ENCODE results near the gene MMP14. TPM values are rescaled to one million over a fixed set of nuclear protein-coding genes. Genes with fewer than 3 reads are reported as not detected.

Gene MMP14
- total RNA-seq (100 to 1,000 TPM in 4 of 9 donors, 10 to 100 TPM in 5; 19.3 to 161 (median 91.8) TPM), polyA plus RNA-seq (10 to 100 TPM; 15.5 to 65.2 (median 17.0) TPM)
- long read RNA-seq, donor 1, partial matches to known transcripts: 0 of 2 reads
- long read RNA-seq, donor 1, other reads (novel, unspliced or antisense): 0 of 2 reads
- long read RNA-seq, donor 2: 0 reads
- long read RNA-seq, donor 3, partial matches to known transcripts: 0 of 1 reads
- long read RNA-seq, donor 3, other reads (novel, unspliced or antisense): 0 of 1 reads
- long read RNA-seq, donor 4: 0 reads
- long read RNA-seq, donor 5, transcript MMP14-201 (10 exons, 3,732 nt): major isoform, 18 of 31 reads
- long read RNA-seq, donor 5, partial matches to known transcripts: 9 of 31 reads
- long read RNA-seq, donor 5, other reads (novel, unspliced or antisense): 4 of 31 reads
- long read RNA-seq, donor 6: 0 reads
- long read RNA-seq, donor 7, partial matches to known transcripts: 0 of 2 reads
- long read RNA-seq, donor 7, other reads (novel, unspliced or antisense): 0 of 2 reads
- long read RNA-seq, donor 8, partial matches to known transcripts: 0 of 7 reads
- long read RNA-seq, donor 8, other reads (novel, unspliced or antisense): 0 of 7 reads
- long read RNA-seq, donor 9, transcript MMP14-202 (2 exons, 560 nt): major isoform, 6 of 9 reads
- long read RNA-seq, donor 9, partial matches to known transcripts: 0 of 9 reads
- long read RNA-seq, donor 9, other reads (novel, unspliced or antisense): 0 of 9 reads
- long read RNA-seq, donor 10, partial matches to known transcripts: 0 of 2 reads
- long read RNA-seq, donor 10, other reads (novel, unspliced or antisense): 0 of 2 reads

DNA sequence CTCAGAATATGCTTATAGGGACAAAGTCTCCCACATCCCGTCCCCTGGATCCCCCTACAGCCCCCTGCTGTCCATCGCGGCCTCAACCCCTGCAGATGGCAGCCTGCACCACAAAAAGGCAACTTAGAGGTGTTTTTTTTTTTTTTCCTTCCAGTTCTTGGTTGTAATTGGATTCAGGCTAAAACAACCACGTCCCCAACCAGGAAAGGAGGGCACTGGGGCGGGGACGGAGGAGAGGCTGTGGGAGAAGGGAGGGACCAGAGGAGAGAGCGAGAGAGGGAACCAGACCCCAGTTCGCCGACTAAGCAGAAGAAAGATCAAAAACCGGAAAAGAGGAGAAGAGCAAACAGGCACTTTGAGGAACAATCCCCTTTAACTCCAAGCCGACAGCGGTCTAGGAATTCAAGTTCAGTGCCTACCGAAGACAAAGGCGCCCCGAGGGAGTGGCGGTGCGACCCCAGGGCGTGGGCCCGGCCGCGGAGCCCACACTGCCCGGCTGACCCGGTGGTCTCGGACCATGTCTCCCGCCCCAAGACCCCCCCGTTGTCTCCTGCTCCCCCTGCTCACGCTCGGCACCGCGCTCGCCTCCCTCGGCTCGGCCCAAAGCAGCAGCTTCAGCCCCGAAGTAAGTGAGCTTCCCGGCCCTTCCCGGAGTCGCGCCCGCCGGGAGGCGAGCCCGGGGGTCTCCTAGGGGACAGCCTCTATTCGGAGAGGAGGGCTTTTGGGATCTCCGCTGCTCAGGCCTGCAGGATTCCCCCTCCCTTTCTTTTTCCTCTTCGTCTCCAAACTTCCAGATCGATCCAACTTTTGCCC lies at the start of gene MMP14:
TSS of gene MMP14 (plus strand) at position 285 of the 813 bp plus-strand sequence. CDS start at position 518, 233 bp downstream.
- WGBS, 4 donors: 1 to 4% (median 2%) methylated on average over 19 to 46 of the region's 46 CpGs
- peaks cover 0 to 25% of the 10 kb centered on the region in 2 donors for H3K36me3 ChIP-seq (replicated peaks in 1 of 2)
- DNase-seq: peak; percentile 60 to 86 (median 80)
- H3K4me1 ChIP-seq (replicated peaks in 1 of 2): peaks cover 17 to 27% of the 10 kb centered on the region in 2 donors
- H3K27me3 ChIP-seq: no peaks in the 10 kb centered on the region
- peak within 1 kb of the TSS; percentile 61 to 90 (median 74) for H3K27ac ChIP-seq
- intact Hi-C loops (cut with DNase I): no loop called here
- TF ChIP-seq, protein P1, sequence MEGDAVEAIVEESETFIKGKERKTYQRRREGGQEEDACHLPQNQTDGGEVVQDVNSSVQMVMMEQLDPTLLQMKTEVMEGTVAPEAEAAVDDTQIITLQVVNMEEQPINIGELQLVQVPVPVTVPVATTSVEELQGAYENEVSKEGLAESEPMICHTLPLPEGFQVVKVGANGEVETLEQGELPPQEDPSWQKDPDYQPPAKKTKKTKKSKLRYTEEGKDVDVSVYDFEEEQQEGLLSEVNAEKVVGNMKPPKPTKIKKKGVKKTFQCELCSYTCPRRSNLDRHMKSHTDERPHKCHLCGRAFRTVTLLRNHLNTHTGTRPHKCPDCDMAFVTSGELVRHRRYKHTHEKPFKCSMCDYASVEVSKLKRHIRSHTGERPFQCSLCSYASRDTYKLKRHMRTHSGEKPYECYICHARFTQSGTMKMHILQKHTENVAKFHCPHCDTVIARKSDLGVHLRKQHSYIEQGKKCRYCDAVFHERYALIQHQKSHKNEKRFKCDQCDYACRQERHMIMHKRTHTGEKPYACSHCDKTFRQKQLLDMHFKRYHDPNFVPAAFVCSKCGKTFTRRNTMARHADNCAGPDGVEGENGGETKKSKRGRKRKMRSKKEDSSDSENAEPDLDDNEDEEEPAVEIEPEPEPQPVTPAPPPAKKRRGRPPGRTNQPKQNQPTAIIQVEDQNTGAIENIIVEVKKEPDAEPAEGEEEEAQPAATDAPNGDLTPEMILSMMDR (IDR thresholded peaks at IDR 0.05): peak in 4 of 6 experiments; percentile 24 to 68 (median 36)
- peak in 1 of 2 donors; percentile 64 for TF ChIP-seq POLR2A (IDR thresholded peaks at IDR 0.05)
- H3K9me3 ChIP-seq (replicated peaks in 1 of 3): no peaks in the 10 kb centered on the region
- H3K4me3 ChIP-seq: peak within 1 kb of the TSS; percentile 20 to 90 (median 74)

GRCh38 chr14:22786685-22787084 lies 49.7 kb upstream of the MMP14 start:
- Histone ChIP-seq H3K4me1 (replicated peaks in 1 of 2) (peaks cover 0 to 4% of the 10 kb centered on the region in 2 donors), H3K27me3 (no peaks in the 10 kb centered on the region), H3K36me3 (replicated peaks in 1 of 2) (no peaks in the 10 kb centered on the region), H3K4me3 (no peak overlapping the region), H3K27ac (no peak overlapping the region), H3K9me3 (replicated peaks in 1 of 3) (no peaks in the 10 kb centered on the region)
- intact Hi-C loops (cut with DNase I): no loop called here
- TF ChIP-seq POLR2A (IDR thresholded peaks at IDR 0.05): no peak
- TF ChIP-seq, protein P1 (IDR thresholded peaks at IDR 0.05): no peak
- 93 to 98% (median 93%) methylated on average over 4 of the region's 4 CpGs for WGBS, 4 donors
- DNase-seq: no peak

DNA sequence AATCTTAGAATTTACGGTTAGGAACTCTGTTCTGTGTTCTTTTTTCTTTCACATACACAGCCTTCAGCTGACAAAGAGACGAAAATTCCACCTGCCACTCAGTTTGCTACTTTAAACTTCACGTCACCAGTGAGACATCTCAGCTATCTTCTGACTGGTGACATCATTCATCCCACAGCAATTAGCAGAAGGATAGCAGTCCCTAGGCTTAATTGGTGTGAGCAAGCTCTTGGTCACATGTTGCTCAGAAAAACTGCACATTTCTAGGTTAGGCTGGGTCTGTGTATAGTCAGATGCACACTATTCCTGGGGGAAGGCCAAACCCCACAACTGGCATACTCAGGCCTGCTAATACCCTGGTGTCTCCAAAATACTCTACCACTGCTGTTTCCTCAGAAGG lies 45.1 kb upstream of the MMP14 start:
- Histone ChIP-seq H3K4me3 (no peak overlapping the region), H3K27ac (no peak overlapping the region), H3K27me3 (no peaks in the 10 kb centered on the region), H3K36me3 (replicated peaks in 1 of 2) (no peaks in the 10 kb centered on the region), H3K9me3 (replicated peaks in 1 of 3) (no peaks in the 10 kb centered on the region), H3K4me1 (replicated peaks in 1 of 2) (no peaks in the 10 kb centered on the region)
- TF ChIP-seq, protein P1 (IDR thresholded peaks at IDR 0.05): no peak
- TF ChIP-seq POLR2A (IDR thresholded peaks at IDR 0.05): no peak
- no peak for DNase-seq
- 61 to 66% (median 66%) methylated on average over 3 of the region's 3 CpGs for WGBS, 4 donors
- intact Hi-C loops (cut with DNase I): no loop called here

Data from adrenal gland (tissue), 19 donors.